ENCODE data around the gene PKMYT1. TPM values are rescaled to one million over a fixed set of nuclear protein-coding genes. Genes with fewer than 3 reads are reported as not detected.
A peak's percentile ranks its signal among the peaks of the same experiment; 100 is the strongest.

Gene PKMYT1
- polyA plus RNA-seq, 1 of the 3 experiments (the other 2 are of a cell fraction): 8.5 TPM

- Histone ChIP-seq H3F3A (replicated peaks; ENCODE audit: insufficient read depth) (peaks cover 3% of the 10 kb centered on the region), H3K9ac (no peak overlapping the region), H3K27ac (ENCODE audit: low read depth in 2 of 2, low read length in 1 of 2) (no peak overlapping the region), H3K4me2 (no peak overlapping the region), H3K4me1 (ENCODE audit: control insufficient read depth in 1 of 2, insufficient read depth in 2 of 2, low read depth in 1 of 2, low read length in 1 of 2) (peaks cover 0 to 14% of the 10 kb centered on the region in 2 experiments; a peak in 1 of 4 replicates), H3K79me2 (ENCODE audit: insufficient read depth) (no peaks in the 10 kb centered on the region), H3K36me3 (replicated peaks in 1 of 2; ENCODE audit: control insufficient read depth in 1 of 2, insufficient read depth in 2 of 2, low read length in 1 of 2) (no peaks in the 10 kb centered on the region), H2AFZ (ENCODE audit: low read depth) (no peak overlapping the region), H3K9me2 (no peaks in the 10 kb centered on the region), H4K20me1 (ENCODE audit: insufficient read depth) (no peaks in the 10 kb centered on the region), H3K9me3 (no peaks in the 10 kb centered on the region), H3K27me3 (ENCODE audit: insufficient read depth) (no peaks in the 10 kb centered on the region), H3K4me3 (ENCODE audit: low read depth in 2 of 2, low read length in 1 of 2) (no peak overlapping the region)
- POLR2A ChIA-PET: no interaction called here
- no peak for TF ChIP-seq CHD2 (IDR thresholded peaks at IDR 0.05; ENCODE audit: low read length, partially characterized antibody)
- TF ChIP-seq USF1 (IDR thresholded peaks at IDR 0.05; ENCODE audit: borderline replicate concordance, low read depth): no peak
- peak; percentile 52 for TF ChIP-seq PBX3 (IDR thresholded peaks at IDR 0.05)
- peak; percentile 52 for DNase-seq
- CTCF ChIA-PET: interaction anchor here (1.0 to 2.8 kb wide), 4 partner anchors 25 to 40 kb away, joined by 3 to 8 read pairs (median 4); partner anchors contain the start of gene KREMEN2
- WGBS (ENCODE audit: low lambda C conversion rate): 62% methylated on average over 7 of the region's 8 CpGs
Measured at GRCh38 chr16:2987833-2988232, 7.6 kb upstream of the PKMYT1 start.

- ChIA-PET CTCF (interaction anchor here (1.0 to 2.8 kb wide), 4 partner anchors 25 to 60 kb away, joined by 3 to 8 read pairs (median 4); no protein-coding TSS in a partner anchor), POLR2A (no interaction called here)
- Histone ChIP-seq H3K9ac (no peak overlapping the region), H3K27me3 (ENCODE audit: insufficient read depth) (no peaks in the 10 kb centered on the region), H3K36me3 (replicated peaks in 1 of 2; ENCODE audit: control insufficient read depth in 1 of 2, insufficient read depth in 2 of 2, low read length in 1 of 2) (no peaks in the 10 kb centered on the region), H3K4me1 (ENCODE audit: control insufficient read depth in 1 of 2, insufficient read depth in 2 of 2, low read depth in 1 of 2, low read length in 1 of 2) (peaks cover 0 to 14% of the 10 kb centered on the region in 2 experiments; a peak in 1 of 4 replicates), H3K27ac (ENCODE audit: low read depth in 2 of 2, low read length in 1 of 2) (no peak overlapping the region), H3K4me3 (ENCODE audit: low read depth in 2 of 2, low read length in 1 of 2) (no peak overlapping the region), H3F3A (replicated peaks; ENCODE audit: insufficient read depth) (peaks cover 6% of the 10 kb centered on the region), H3K9me2 (no peaks in the 10 kb centered on the region), H3K9me3 (no peaks in the 10 kb centered on the region), H3K79me2 (ENCODE audit: insufficient read depth) (no peaks in the 10 kb centered on the region), H3K4me2 (no peak overlapping the region), H4K20me1 (ENCODE audit: insufficient read depth) (no peaks in the 10 kb centered on the region), H2AFZ (ENCODE audit: low read depth) (no peak overlapping the region)
- DNase-seq: no peak
- TF ChIP-seq IRF3 (IDR thresholded peaks at IDR 0.05; ENCODE audit: low read depth, low read length): no peak
- no CpG with 5 or more reads among the region's 9 CpGs for WGBS (ENCODE audit: low lambda C conversion rate)
Measured at GRCh38 chr16:2987286-2987685, 7.0 kb upstream of the PKMYT1 start.

GRCh38 chr16:2986623-2987188 is 6.5 kb upstream of the PKMYT1 start:
- Histone ChIP-seq H2AFZ (ENCODE audit: low read depth) (no peak overlapping the region), H3K36me3 (replicated peaks in 1 of 2; ENCODE audit: control insufficient read depth in 1 of 2, insufficient read depth in 2 of 2, low read length in 1 of 2) (no peaks in the 10 kb centered on the region), H3K9me2 (no peaks in the 10 kb centered on the region), H3K4me1 (ENCODE audit: control insufficient read depth in 1 of 2, insufficient read depth in 2 of 2, low read depth in 1 of 2, low read length in 1 of 2) (peaks cover 0 to 14% of the 10 kb centered on the region in 2 experiments; a peak in 1 of 4 replicates), H3K4me3 (ENCODE audit: low read depth in 2 of 2, low read length in 1 of 2) (no peak overlapping the region), H4K20me1 (ENCODE audit: insufficient read depth) (no peaks in the 10 kb centered on the region), H3F3A (replicated peaks; ENCODE audit: insufficient read depth) (peaks cover 10% of the 10 kb centered on the region), H3K4me2 (no peak overlapping the region), H3K79me2 (ENCODE audit: insufficient read depth) (no peaks in the 10 kb centered on the region), H3K27ac (ENCODE audit: low read depth in 2 of 2, low read length in 1 of 2) (no peak overlapping the region), H3K27me3 (ENCODE audit: insufficient read depth) (no peaks in the 10 kb centered on the region), H3K9me3 (no peaks in the 10 kb centered on the region), H3K9ac (no peak overlapping the region)
- WGBS (ENCODE audit: low lambda C conversion rate): 72% methylated on average over 6 of the region's 17 CpGs
- ChIA-PET CTCF (interaction anchor here (0.7 to 1.5 kb wide), 4 partner anchors 8 to 67 kb away, joined by 3 to 4 read pairs (median 3); no protein-coding TSS in a partner anchor), POLR2A (no interaction called here)
- no peak for DNase-seq
- no peak for TF ChIP-seq SMC3 (IDR thresholded peaks at IDR 0.05; ENCODE audit: low read depth, low read length)
- TF ChIP-seq RXRA (IDR thresholded peaks at IDR 0.05; ENCODE audit: borderline replicate concordance, low read depth): no peak
- TF ChIP-seq EZH2phosphoT487 (IDR thresholded peaks at IDR 0.05; ENCODE audit: borderline replicate concordance, low read depth): no peak
- no peak for TF ChIP-seq NRF1 (IDR thresholded peaks at IDR 0.05; ENCODE audit: low read depth, low read length)
- TF ChIP-seq FOXJ3 (CRISPR knock-in tag; IDR thresholded peaks at IDR 0.05): no peak
- no peak for TF ChIP-seq FOXM1 (IDR thresholded peaks at IDR 0.05; ENCODE audit: low read depth)

Measured in SK-N-SH (cell line).